GM12878 (cell line): ENCODE results near the gene GCNT3. TPM values are rescaled to one million over a fixed set of nuclear protein-coding genes. Genes with fewer than 3 reads are reported as not detected.

ENCODE experiments used
- ATF7 ChIP-seq: fragments of 450-650 bp; IDR thresholded peaks from 2 replicates; pipeline ENCODE4 v1.6.1; 2016; ENCODE audit warnings: low read depth, mild to moderate bottlenecking
- BHLHE40 ChIP-seq, 2 experiments: fragments of 450-650 bp in 1 of 2; IDR thresholded peaks; 2 replicates each; pipeline ENCODE4 v1.6.1; 2011 to 2017; ENCODE audit warnings: low read depth in 2 of 2, borderline replicate concordance in 1 of 2, improper control_type of control experiment in 1 of 2, low read length in 1 of 2, mild to moderate bottlenecking in 1 of 2
- CBX3 ChIP-seq: fragments of 200-600 bp; sonication (generic); IDR thresholded peaks from 2 replicates; pipeline ENCODE4 v1.6.1; 2016; ENCODE audit warnings: low read depth, borderline replicate concordance
- GABPA ChIP-seq: IDR thresholded peaks from 2 replicates; pipeline ENCODE4 v1.6.1; 2014; ENCODE audit warnings: antibody characterized with exemption, low read depth, mild to moderate bottlenecking, inconsistent platforms
- KLF5 ChIP-seq: fragments of 450-650 bp; IDR thresholded peaks from 2 replicates; pipeline ENCODE4 v1.6.1; 2014; ENCODE audit warnings: mild to moderate bottlenecking; ENCODE audit not compliant: partially characterized antibody
- MLLT1 ChIP-seq: fragments of 450-650 bp; IDR thresholded peaks from 2 replicates; pipeline ENCODE4 v1.6.1; 2016; ENCODE audit warnings: mild to moderate bottlenecking
- MXI1 ChIP-seq: fragments of 150-350 bp; IDR thresholded peaks from 2 replicates; pipeline ENCODE4 v1.6.1; 2011; ENCODE audit warnings: low read depth, mild to moderate bottlenecking, inconsistent platforms, low read length, improper control_type of control experiment
- MYB ChIP-seq: fragments of 150-350 bp; IDR thresholded peaks from 2 replicates; pipeline ENCODE4 v1.6.1; 2014; ENCODE audit warnings: mild to moderate bottlenecking, low read depth, low read length, borderline replicate concordance
- RFX5 ChIP-seq: IDR thresholded peaks from 2 replicates; pipeline ENCODE4 v1.6.1; 2011; ENCODE audit warnings: low read depth, low read length, improper control_type of control experiment
- TBL1XR1 ChIP-seq: IDR thresholded peaks from 2 replicates; pipeline ENCODE4 v1.6.1; 2012; ENCODE audit warnings: low read depth, low read length, improper control_type of control experiment
- YBX1 ChIP-seq: fragments of 450-650 bp; IDR thresholded peaks from 2 replicates; pipeline ENCODE4 v1.6.1; 2016; ENCODE audit warnings: antibody characterized with exemption
- ZNF217 ChIP-seq: fragments of 450-650 bp; IDR thresholded peaks from 2 replicates; pipeline ENCODE4 v1.6.1; 2017; ENCODE audit warnings: antibody characterized with exemption, mild to moderate bottlenecking
- polyA plus RNA-seq, 11 experiments: library from polyadenylated mRNA; depleted of rRNA in 4 of 11; unstranded in 6 of 11; stranded (reverse) in 5 of 11; fragments of >200 nt; fragmentation: Nextera tagmentation in 4 of 11; fragmentation: Illumina TruSeq in 1 of 11; extraction: Ambion mirVana in 4 of 11; extraction: Trizol in 1 of 11; gene quantifications; 1 replicate in 1 of 11; 2 replicates in 10 of 11; pipeline versions ENCODE4 v1.2.1 to v1.2.3, GENCODE V29; 2011 to 2016; ENCODE audit warnings: inconsistent platforms in 2 of 11, missing spikeins in 2 of 11, low read depth in 1 of 11
- total RNA-seq, 4 experiments: library from RNA; depleted of rRNA in 3 of 4; stranded (reverse); fragments of >200 nt in 3 of 4; fragmentation: Illumina TruSeq in 1 of 4; extraction: Trizol in 1 of 4; gene quantifications; 2 replicates each; pipeline versions ENCODE4 v1.2.1 to v1.2.3, GENCODE V29; 2013 to 2021
- TF ChIP-seq, protein P1 (sequence below): fragments of 450-650 bp; IDR thresholded peaks from 2 replicates; pipeline ENCODE4 v1.6.1; 2016; ENCODE audit warnings: mild to moderate bottlenecking
- TF ChIP-seq, protein P2 (sequence below): fragments of 450-650 bp; formaldehyde crosslinking; IDR thresholded peaks from 2 replicates; pipeline ENCODE4 v1.4.0; 2022; ENCODE audit warnings: mild to moderate bottlenecking, moderate library complexity
- TF ChIP-seq, protein P3 (sequence below): fragments of 150-350 bp; IDR thresholded peaks from 2 replicates; pipeline ENCODE4 v1.6.1; 2016; ENCODE audit warnings: low read depth, low read length
- TF ChIP-seq, protein P4 (sequence below): IDR thresholded peaks from 2 replicates; pipeline ENCODE4 v1.6.1; 2012; ENCODE audit warnings: low read depth, low read length, improper control_type of control experiment

Gene GCNT3
- total and polyA plus RNA-seq, 10 of the 15 experiments (the other 5 are each of a cell fraction or from before 2014, with no cell fraction given) = 0.03 to 0.53 (median 0.25) TPM; not detected in 2

DNA sequence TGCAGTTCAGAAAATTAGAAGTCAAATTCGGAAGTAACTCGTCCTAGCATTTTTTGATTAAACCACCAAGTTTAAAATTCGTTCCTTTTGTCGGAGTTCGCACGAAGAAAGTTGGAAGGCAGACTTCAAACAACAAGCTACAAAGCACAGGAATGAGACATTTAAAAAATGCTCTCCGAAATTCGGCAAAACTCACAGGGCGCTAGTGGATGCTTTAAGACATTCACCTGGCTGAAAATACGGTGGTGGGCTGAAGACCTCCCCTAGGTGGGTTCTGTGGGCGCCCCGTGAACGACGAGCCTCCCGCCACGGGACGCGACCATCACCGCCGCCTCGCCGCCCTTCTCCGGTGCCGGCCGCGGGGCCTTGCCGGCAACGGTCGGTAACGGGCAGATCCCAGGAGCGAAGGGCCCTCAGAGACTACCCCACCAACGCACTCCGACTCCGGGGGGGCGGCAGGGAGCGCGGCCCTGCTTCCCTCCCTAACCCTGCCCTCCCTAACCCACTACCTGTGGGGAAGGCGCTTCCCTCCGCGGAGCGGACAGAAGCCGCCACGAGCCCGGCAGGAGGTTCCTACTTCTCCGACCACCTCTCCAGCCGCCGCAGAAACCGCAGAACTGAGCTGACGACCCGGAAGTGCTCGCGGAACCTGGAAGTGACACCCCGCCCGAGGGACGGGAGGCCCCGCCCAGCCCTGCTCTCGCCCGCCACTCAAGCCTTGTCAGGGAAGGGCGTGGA is 45.5 kb downstream of the GCNT3 start, which contains the start of gene GTF2A2 (continued):
- TF ChIP-seq TBL1XR1 (peak; percentile 41; the same call in 1 of the 2 replicates), CBX3 (no peak), YBX1 (no peak), KLF5 (no peak), MXI1 (peak; percentile 54), GABPA (peak; percentile 90), MYB (no peak), ZNF217 (no peak), ATF7 (no peak), BHLHE40 (IDR thresholded peaks at IDR 0.05; ENCODE audit: borderline replicate concordance in 1 of 2, low read depth in 2 of 2, low read length in 1 of 2) (peak; percentile 14 to 68; a peak in 2 of 4 replicates), MLLT1 (peak; percentile 98), RFX5 (no peak)
- TF ChIP-seq, protein P1, sequence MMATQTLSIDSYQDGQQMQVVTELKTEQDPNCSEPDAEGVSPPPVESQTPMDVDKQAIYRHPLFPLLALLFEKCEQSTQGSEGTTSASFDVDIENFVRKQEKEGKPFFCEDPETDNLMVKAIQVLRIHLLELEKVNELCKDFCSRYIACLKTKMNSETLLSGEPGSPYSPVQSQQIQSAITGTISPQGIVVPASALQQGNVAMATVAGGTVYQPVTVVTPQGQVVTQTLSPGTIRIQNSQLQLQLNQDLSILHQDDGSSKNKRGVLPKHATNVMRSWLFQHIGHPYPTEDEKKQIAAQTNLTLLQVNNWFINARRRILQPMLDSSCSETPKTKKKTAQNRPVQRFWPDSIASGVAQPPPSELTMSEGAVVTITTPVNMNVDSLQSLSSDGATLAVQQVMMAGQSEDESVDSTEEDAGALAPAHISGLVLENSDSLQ = peak; percentile 98
- TF ChIP-seq, protein P2, sequence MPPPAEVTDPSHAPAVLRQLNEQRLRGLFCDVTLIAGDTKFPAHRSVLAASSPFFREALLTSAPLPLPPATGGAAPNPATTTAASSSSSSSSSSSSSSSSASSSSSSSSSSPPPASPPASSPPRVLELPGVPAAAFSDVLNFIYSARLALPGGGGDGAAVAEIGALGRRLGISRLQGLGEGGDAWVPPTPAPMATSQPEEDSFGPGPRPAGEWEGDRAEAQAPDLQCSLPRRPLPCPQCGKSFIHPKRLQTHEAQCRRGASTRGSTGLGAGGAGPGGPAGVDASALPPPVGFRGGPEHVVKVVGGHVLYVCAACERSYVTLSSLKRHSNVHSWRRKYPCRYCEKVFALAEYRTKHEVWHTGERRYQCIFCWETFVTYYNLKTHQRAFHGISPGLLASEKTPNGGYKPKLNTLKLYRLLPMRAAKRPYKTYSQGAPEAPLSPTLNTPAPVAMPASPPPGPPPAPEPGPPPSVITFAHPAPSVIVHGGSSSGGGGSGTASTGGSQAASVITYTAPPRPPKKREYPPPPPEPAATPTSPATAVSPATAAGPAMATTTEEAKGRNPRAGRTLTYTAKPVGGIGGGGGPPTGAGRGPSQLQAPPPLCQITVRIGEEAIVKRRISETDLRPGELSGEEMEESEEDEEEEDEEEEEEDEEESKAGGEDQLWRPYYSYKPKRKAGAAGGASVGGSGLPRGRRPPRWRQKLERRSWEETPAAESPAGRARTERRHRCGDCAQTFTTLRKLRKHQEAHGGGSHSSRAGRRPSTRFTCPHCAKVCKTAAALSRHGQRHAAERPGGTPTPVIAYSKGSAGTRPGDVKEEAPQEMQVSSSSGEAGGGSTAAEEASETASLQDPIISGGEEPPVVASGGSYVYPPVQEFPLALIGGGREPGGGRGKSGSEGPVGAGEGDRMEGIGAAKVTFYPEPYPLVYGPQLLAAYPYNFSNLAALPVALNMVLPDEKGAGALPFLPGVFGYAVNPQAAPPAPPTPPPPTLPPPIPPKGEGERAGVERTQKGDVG (CRISPR knock-in tag) = no peak
- TF ChIP-seq, protein P3, sequence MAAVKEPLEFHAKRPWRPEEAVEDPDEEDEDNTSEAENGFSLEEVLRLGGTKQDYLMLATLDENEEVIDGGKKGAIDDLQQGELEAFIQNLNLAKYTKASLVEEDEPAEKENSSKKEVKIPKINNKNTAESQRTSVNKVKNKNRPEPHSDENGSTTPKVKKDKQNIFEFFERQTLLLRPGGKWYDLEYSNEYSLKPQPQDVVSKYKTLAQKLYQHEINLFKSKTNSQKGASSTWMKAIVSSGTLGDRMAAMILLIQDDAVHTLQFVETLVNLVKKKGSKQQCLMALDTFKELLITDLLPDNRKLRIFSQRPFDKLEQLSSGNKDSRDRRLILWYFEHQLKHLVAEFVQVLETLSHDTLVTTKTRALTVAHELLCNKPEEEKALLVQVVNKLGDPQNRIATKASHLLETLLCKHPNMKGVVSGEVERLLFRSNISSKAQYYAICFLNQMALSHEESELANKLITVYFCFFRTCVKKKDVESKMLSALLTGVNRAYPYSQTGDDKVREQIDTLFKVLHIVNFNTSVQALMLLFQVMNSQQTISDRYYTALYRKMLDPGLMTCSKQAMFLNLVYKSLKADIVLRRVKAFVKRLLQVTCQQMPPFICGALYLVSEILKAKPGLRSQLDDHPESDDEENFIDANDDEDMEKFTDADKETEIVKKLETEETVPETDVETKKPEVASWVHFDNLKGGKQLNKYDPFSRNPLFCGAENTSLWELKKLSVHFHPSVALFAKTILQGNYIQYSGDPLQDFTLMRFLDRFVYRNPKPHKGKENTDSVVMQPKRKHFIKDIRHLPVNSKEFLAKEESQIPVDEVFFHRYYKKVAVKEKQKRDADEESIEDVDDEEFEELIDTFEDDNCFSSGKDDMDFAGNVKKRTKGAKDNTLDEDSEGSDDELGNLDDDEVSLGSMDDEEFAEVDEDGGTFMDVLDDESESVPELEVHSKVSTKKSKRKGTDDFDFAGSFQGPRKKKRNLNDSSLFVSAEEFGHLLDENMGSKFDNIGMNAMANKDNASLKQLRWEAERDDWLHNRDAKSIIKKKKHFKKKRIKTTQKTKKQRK = no peak
- TF ChIP-seq, protein P4, sequence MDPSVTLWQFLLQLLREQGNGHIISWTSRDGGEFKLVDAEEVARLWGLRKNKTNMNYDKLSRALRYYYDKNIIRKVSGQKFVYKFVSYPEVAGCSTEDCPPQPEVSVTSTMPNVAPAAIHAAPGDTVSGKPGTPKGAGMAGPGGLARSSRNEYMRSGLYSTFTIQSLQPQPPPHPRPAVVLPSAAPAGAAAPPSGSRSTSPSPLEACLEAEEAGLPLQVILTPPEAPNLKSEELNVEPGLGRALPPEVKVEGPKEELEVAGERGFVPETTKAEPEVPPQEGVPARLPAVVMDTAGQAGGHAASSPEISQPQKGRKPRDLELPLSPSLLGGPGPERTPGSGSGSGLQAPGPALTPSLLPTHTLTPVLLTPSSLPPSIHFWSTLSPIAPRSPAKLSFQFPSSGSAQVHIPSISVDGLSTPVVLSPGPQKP = no peak; the same call in 1 of the 2 replicates
